MG63 (cell line): Measurements from ENCODE around the gene COL6A1. TPM values are rescaled to one million over a fixed set of nuclear protein-coding genes. Genes with fewer than 3 reads are reported as not detected.

ENCODE experiments used
- DNase-seq: peaks from one replicate; pipeline ENCODE4 v3.0.0-alpha.2; 2020
- H3K27me3 ChIP-seq: fragments of 250-450 bp; sonication (Bioruptor Pico); 2 replicates; pipeline ENCODE4 v1.5.1; 2020; ENCODE audit warnings: mild to moderate bottlenecking, moderate library complexity
- H3K36me3 ChIP-seq: fragments of 250-450 bp; sonication (Bioruptor Pico); 2 replicates; pipeline ENCODE4 v1.5.1; 2020; ENCODE audit warnings: mild to moderate bottlenecking, moderate library complexity
- H3K4me3 ChIP-seq: fragments of 250-450 bp; sonication (Bioruptor Pico); 2 replicates; pipeline ENCODE4 v1.5.1; 2020; ENCODE audit warnings: mild to moderate bottlenecking, moderate library complexity
- H3K9me3 ChIP-seq: fragments of 250-450 bp; sonication (Bioruptor Pico); 2 replicates; pipeline ENCODE4 v1.5.1; 2020; ENCODE audit warnings: mild to moderate bottlenecking, moderate library complexity
- total RNA-seq: library from RNA; depleted of rRNA; stranded (reverse); fragments of >200 nt; shearing (Covaris generic); gene quantifications from 2 replicates; pipeline ENCODE4 v1.2.3, GENCODE V29; 2014; ENCODE audit warnings: low replicate concordance; rRNA removed

The COL6A1 gene
- total RNA-seq, 1 experiment from 2014 or later, result 868 TPM

GRCh38 chr21:46052703-46053651 is 71.4 kb downstream of the COL6A1 start:
- Histone ChIP-seq H3K9me3 (no peaks in the 10 kb centered on the region), H3K27me3 (no peaks in the 10 kb centered on the region), H3K4me3 (no peak overlapping the region), H3K36me3 (no peaks in the 10 kb centered on the region)
- peak; percentile 72 for DNase-seq

GRCh38 chr21:46054031-46054430 is 72.5 kb downstream of the COL6A1 start:
- H3K36me3 ChIP-seq, result no peaks in the 10 kb centered on the region
- H3K27me3 ChIP-seq, result no peaks in the 10 kb centered on the region
- no peaks in the 10 kb centered on the region for H3K9me3 ChIP-seq
- no peak overlapping the region for H3K4me3 ChIP-seq
- no peak for DNase-seq

GRCh38 chr21:46054451-46054881 is 72.9 kb downstream of the COL6A1 start:
- Histone ChIP-seq H3K27me3 (no peaks in the 10 kb centered on the region), H3K4me3 (no peak overlapping the region), H3K36me3 (no peaks in the 10 kb centered on the region), H3K9me3 (no peaks in the 10 kb centered on the region)
- DNase-seq, result peak; percentile 99

Other genes with a start within 250 kb of the COL6A1 start
- 949 and 1,198 TPM in 2 replicates for gene COL6A2, start 116.3 kb downstream of the COL6A1 start, total RNA-seq
- gene FTCD, start 173.8 kb downstream of the COL6A1 start, total RNA-seq, result not detected in 2 replicates
- gene SPATC1L, start 202.7 kb downstream of the COL6A1 start, total RNA-seq, result 2.0 and 2.4 TPM in 2 replicates
- gene LSS, start 247.0 kb downstream of the COL6A1 start, total RNA-seq, result 46.6 and 66.7 TPM in 2 replicates